ENCODE measurements around the gene NTRK3. TPM values are rescaled to one million over a fixed set of nuclear protein-coding genes. Genes with fewer than 3 reads are reported as not detected.

Gene NTRK3
- total RNA-seq, 1 experiment from 2014 or later = 2.3 TPM

GRCh38 chr15:88231909-88232644 is 24.5 kb downstream of the NTRK3 start:
- H3K4me3 ChIP-seq (ENCODE audit: insufficient read depth, low read depth, low read length) = no peak overlapping the region
- no peak for DNase-seq
- no peaks in the 10 kb centered on the region for H3K36me3 ChIP-seq (replicated peaks; ENCODE audit: control insufficient read depth, insufficient read depth, low read length)
- no peaks in the 10 kb centered on the region; the same call in 1 of the 2 replicates for H3K27me3 ChIP-seq (ENCODE audit: control insufficient read depth, insufficient read depth, low read length)

- no peak for DNase-seq
- H3K36me3 ChIP-seq (replicated peaks; ENCODE audit: control insufficient read depth, insufficient read depth, low read length) = no peaks in the 10 kb centered on the region
- H3K27me3 ChIP-seq (ENCODE audit: control insufficient read depth, insufficient read depth, low read length) = no peaks in the 10 kb centered on the region; the same call in 1 of the 2 replicates
- no peak overlapping the region for H3K4me3 ChIP-seq (ENCODE audit: insufficient read depth, low read depth, low read length)
Measured at GRCh38 chr15:88230823-88231222, 25.7 kb downstream of the NTRK3 start.

GRCh38 chr15:88225461-88225860 is 31.1 kb downstream of the NTRK3 start:
- DNase-seq = no peak
- Histone ChIP-seq H3K4me3 (ENCODE audit: insufficient read depth, low read depth, low read length) (no peak overlapping the region), H3K36me3 (replicated peaks; ENCODE audit: control insufficient read depth, insufficient read depth, low read length) (no peaks in the 10 kb centered on the region), H3K27me3 (ENCODE audit: control insufficient read depth, insufficient read depth, low read length) (no peaks in the 10 kb centered on the region; the same call in 1 of the 2 replicates)

GRCh38 chr15:88223084-88223483 is 33.5 kb downstream of the NTRK3 start:
- no peaks in the 10 kb centered on the region; the same call in 1 of the 2 replicates for H3K27me3 ChIP-seq (ENCODE audit: control insufficient read depth, insufficient read depth, low read length)
- no peak for DNase-seq
- no peak overlapping the region for H3K4me3 ChIP-seq (ENCODE audit: insufficient read depth, low read depth, low read length)
- no peaks in the 10 kb centered on the region for H3K36me3 ChIP-seq (replicated peaks; ENCODE audit: control insufficient read depth, insufficient read depth, low read length)

- Histone ChIP-seq H3K36me3 (replicated peaks; ENCODE audit: control insufficient read depth, insufficient read depth, low read length) (no peaks in the 10 kb centered on the region), H3K27me3 (ENCODE audit: control insufficient read depth, insufficient read depth, low read length) (no peaks in the 10 kb centered on the region; the same call in 1 of the 2 replicates), H3K4me3 (ENCODE audit: insufficient read depth, low read depth, low read length) (no peak overlapping the region)
- no peak for DNase-seq
Measured at GRCh38 chr15:88221836-88222235, 34.7 kb downstream of the NTRK3 start.

GRCh38 chr15:88220443-88221335 is 35.9 kb downstream of the NTRK3 start:
- DNase-seq = no peak
- no peak overlapping the region for H3K4me3 ChIP-seq (ENCODE audit: insufficient read depth, low read depth, low read length)
- H3K36me3 ChIP-seq (replicated peaks; ENCODE audit: control insufficient read depth, insufficient read depth, low read length) = no peaks in the 10 kb centered on the region
- no peaks in the 10 kb centered on the region for H3K27me3 ChIP-seq (ENCODE audit: control insufficient read depth, insufficient read depth, low read length)

GRCh38 chr15:88219623-88220022 is 36.9 kb downstream of the NTRK3 start:
- DNase-seq = no peak
- H3K4me3 ChIP-seq (ENCODE audit: insufficient read depth, low read depth, low read length) = no peak overlapping the region
- H3K27me3 ChIP-seq (ENCODE audit: control insufficient read depth, insufficient read depth, low read length) = no peaks in the 10 kb centered on the region
- H3K36me3 ChIP-seq (replicated peaks; ENCODE audit: control insufficient read depth, insufficient read depth, low read length) = no peaks in the 10 kb centered on the region

- Histone ChIP-seq H3K36me3 (replicated peaks; ENCODE audit: control insufficient read depth, insufficient read depth, low read length) (no peaks in the 10 kb centered on the region), H3K4me3 (ENCODE audit: insufficient read depth, low read depth, low read length) (no peak overlapping the region), H3K27me3 (ENCODE audit: control insufficient read depth, insufficient read depth, low read length) (no peaks in the 10 kb centered on the region)
- DNase-seq = no peak
Measured at GRCh38 chr15:88218557-88219221, 37.9 kb downstream of the NTRK3 start.

- Histone ChIP-seq H3K4me3 (ENCODE audit: insufficient read depth, low read depth, low read length) (no peak overlapping the region), H3K36me3 (replicated peaks; ENCODE audit: control insufficient read depth, insufficient read depth, low read length) (no peaks in the 10 kb centered on the region), H3K27me3 (ENCODE audit: control insufficient read depth, insufficient read depth, low read length) (no peaks in the 10 kb centered on the region)
- no peak for DNase-seq
Measured at GRCh38 chr15:88215066-88215648, 41.4 kb downstream of the NTRK3 start.

GRCh38 chr15:88209111-88209510 is 47.4 kb downstream of the NTRK3 start:
- no peaks in the 10 kb centered on the region for H3K27me3 ChIP-seq (ENCODE audit: control insufficient read depth, insufficient read depth, low read length)
- no peak for DNase-seq
- no peak overlapping the region for H3K4me3 ChIP-seq (ENCODE audit: insufficient read depth, low read depth, low read length)
- no peaks in the 10 kb centered on the region for H3K36me3 ChIP-seq (replicated peaks; ENCODE audit: control insufficient read depth, insufficient read depth, low read length)

- H3K36me3 ChIP-seq (replicated peaks; ENCODE audit: control insufficient read depth, insufficient read depth, low read length) = no peaks in the 10 kb centered on the region
- no peak for DNase-seq
- no peaks in the 10 kb centered on the region for H3K27me3 ChIP-seq (ENCODE audit: control insufficient read depth, insufficient read depth, low read length)
- no peak overlapping the region for H3K4me3 ChIP-seq (ENCODE audit: insufficient read depth, low read depth, low read length)
Measured at GRCh38 chr15:88208396-88208795, 48.1 kb downstream of the NTRK3 start.

- H3K4me3 ChIP-seq (ENCODE audit: insufficient read depth, low read depth, low read length) = no peak overlapping the region
- no peaks in the 10 kb centered on the region for H3K27me3 ChIP-seq (ENCODE audit: control insufficient read depth, insufficient read depth, low read length)
- H3K36me3 ChIP-seq (replicated peaks; ENCODE audit: control insufficient read depth, insufficient read depth, low read length) = no peaks in the 10 kb centered on the region
- no peak for DNase-seq
Measured at GRCh38 chr15:88207565-88207964, 49.0 kb downstream of the NTRK3 start.

- Histone ChIP-seq H3K36me3 (replicated peaks; ENCODE audit: control insufficient read depth, insufficient read depth, low read length) (no peaks in the 10 kb centered on the region), H3K4me3 (ENCODE audit: insufficient read depth, low read depth, low read length) (no peak overlapping the region), H3K27me3 (ENCODE audit: control insufficient read depth, insufficient read depth, low read length) (no peaks in the 10 kb centered on the region)
- no peak for DNase-seq
Measured at GRCh38 chr15:88204584-88204983, 52.0 kb downstream of the NTRK3 start.

- Histone ChIP-seq H3K36me3 (replicated peaks; ENCODE audit: control insufficient read depth, insufficient read depth, low read length) (no peaks in the 10 kb centered on the region), H3K27me3 (ENCODE audit: control insufficient read depth, insufficient read depth, low read length) (no peaks in the 10 kb centered on the region), H3K4me3 (ENCODE audit: insufficient read depth, low read depth, low read length) (no peak overlapping the region)
- no peak for DNase-seq
Measured at GRCh38 chr15:88202231-88202630, 54.3 kb downstream of the NTRK3 start.
